Measurements from ENCODE around the gene MET.

DNA sequence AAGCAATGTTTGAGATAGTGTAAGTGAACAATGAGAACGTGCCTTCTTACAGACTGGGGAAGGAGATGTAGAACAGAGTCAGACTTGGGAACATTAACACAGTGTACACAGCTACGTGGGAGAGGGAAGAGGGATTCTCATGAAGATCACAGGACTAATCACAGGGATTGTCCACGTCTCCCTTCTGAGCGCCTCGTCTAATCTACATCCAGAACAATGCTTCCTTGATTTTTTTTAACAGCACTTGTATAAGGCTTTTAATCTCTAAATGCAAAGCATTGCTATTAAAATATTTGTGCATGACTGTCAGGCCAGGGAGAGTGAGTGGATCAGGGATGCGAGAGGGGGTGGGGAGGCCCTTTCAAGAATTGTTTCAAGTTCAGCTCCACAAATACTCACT lies 62.7 kb downstream of the MET start:
- TF ChIP-seq ZBTB7A (IDR thresholded peaks at IDR 0.05; ENCODE audit: low read depth): no peak
- TF ChIP-seq RAD21 (IDR thresholded peaks at IDR 0.05; ENCODE audit: low read depth): no peak
- no peak for TF ChIP-seq EP300 (IDR thresholded peaks at IDR 0.05; ENCODE audit: borderline replicate concordance)
- no peak for TF ChIP-seq REST (IDR thresholded peaks at IDR 0.05; ENCODE audit: low read depth)
- no peak for TF ChIP-seq YY1 (IDR thresholded peaks at IDR 0.05; ENCODE audit: low read depth)
- TF ChIP-seq CEBPB (IDR thresholded peaks at IDR 0.05): no peak
- no peak for TF ChIP-seq TAF1 (IDR thresholded peaks at IDR 0.05; ENCODE audit: low read depth)
- TF ChIP-seq MAX (IDR thresholded peaks at IDR 0.05): no peak
- TF ChIP-seq TEAD4 (IDR thresholded peaks at IDR 0.05): no peak
- no peak for TF ChIP-seq CREB1 (IDR thresholded peaks at IDR 0.05; ENCODE audit: low read depth)
- no peak for TF ChIP-seq USF1 (IDR thresholded peaks at IDR 0.05)
